NOMO-1 (cell line): ENCODE data around the gene TTC23L.
"Not testable (repeated sequence)": the region's sequence is repeated elsewhere in the genome, so short reads cannot be mapped to it uniquely, and the experiment has no call there.

Experiments used
- DNase-seq, 2 experiments: peaks; one replicate each; lab custom pipeline; 2025; ENCODE audit not compliant: unreplicated experiment in 2 of 2; lab: John Stamatoyannopoulos, UW

Gene TTC23L

DNA sequence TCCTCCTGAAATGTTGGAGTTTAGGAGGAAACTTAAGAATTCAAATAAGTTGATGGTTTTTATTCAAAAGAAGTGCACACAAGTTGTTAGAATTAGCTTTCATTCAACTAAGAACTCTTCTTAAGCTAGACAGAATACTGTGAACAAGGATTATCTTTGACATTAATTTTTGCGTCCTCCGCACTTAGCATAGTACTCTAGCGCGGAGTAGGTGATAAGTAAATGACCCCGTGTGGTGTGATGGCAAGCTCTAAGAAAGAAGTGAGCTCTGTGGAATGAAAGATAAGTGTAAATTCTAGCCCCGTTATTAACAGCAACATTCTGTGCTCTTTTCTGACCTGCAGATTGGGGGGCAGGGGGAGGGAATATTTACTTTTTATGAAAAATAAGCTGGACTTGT is 77.6 kb downstream of the TTC23L start:
- no peak for DNase-seq

- DNase-seq, result no peak
Measured at GRCh38 chr5:34918025-34918424, 79.1 kb downstream of the TTC23L start.

DNA sequence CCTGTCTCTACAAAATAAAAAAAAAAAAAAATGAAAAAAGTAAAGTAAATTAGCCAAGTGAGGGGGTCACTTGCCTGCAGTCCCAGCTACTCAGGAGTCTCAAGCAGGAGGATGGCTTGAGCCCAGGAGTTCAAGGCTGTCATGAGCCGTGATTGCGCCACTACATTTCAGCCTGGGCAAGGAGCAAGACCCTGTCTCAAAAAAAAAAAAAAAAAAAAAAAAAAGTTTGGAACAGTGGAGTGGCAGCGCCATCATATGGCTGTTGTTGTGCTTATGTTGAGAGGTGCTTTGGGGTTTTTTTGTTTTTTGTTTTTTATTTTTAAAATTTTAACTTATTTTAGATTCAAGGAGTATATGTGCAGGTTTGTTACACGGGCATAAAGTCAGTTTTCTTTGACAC is 80.1 kb downstream of the TTC23L start:
- DNase-seq, result no peak

- not testable (repeated sequence) for DNase-seq
Measured at GRCh38 chr5:34923256-34923655, 84.3 kb downstream of the TTC23L start.

- peak; percentile 74 to 96 for DNase-seq
Measured at GRCh38 chr5:34923694-34924461, 84.9 kb downstream of the TTC23L start.

GRCh38 chr5:34924462-34924765 is 85.5 kb downstream of the TTC23L start:
- no peak for DNase-seq

GRCh38 chr5:34926318-34926888 is 87.4 kb downstream of the TTC23L start:
- DNase-seq, result no peak

DNA sequence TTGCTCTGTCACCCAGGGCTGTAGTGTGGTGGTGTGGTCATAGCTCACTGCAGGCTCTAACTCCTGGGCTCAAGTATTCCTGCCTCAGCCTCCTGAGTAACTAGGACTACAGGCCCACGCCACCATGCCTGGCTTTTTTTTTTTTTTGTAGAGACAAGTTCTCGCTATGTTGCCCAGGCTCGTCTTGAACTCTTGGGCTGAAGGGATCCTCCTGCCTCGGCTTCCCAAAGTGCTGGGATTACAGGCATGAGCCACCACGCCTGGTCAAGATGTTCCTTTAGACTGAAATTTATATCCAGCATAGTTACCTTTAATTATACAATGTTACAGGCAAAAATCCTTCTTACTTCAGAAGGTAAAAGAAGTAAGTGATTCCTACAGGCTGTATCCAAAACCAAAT is 88.8 kb downstream of the TTC23L start:
- DNase-seq, result no peak

- peak in 1 of 2 experiments; percentile 37 for DNase-seq
Measured at GRCh38 chr5:34928267-34928666, 89.3 kb downstream of the TTC23L start.

DNA sequence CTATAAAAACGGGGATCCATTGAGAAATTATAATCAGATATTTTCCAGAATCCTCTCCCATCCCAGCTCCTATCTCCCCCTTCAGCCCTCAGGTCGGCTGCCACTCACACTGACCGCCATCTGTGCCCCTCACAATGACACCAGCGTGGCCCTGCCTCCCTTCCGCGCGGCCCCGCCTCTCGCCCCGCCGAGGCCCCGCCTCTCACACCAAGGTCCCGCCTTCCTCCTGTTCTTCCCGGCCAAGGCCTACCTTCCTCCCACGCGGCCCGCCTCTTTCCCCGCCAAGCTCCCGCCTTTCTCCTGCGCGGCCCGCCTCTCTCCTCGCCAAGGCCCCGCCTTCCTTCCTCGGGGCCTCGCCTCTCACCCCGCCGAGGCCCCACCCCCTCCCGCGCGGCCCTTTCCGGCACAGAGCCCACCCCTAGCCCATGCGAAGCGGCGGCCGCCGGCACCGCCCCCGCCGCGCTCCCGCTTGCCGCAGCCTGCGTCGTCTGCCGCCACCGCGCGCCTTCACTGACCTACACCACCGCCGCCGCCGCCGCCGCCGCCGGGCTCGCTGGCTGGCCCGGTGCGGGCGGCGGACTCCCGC is 90.3 kb downstream of the TTC23L start, which contains the start of gene DNAJC21:
TSS of gene DNAJC21 (plus strand) at position 426 of the 586 bp plus-strand sequence. CDS start 261 bp downstream, outside the sequence.
- DNase-seq, result peak; percentile 99 to 100

DNA sequence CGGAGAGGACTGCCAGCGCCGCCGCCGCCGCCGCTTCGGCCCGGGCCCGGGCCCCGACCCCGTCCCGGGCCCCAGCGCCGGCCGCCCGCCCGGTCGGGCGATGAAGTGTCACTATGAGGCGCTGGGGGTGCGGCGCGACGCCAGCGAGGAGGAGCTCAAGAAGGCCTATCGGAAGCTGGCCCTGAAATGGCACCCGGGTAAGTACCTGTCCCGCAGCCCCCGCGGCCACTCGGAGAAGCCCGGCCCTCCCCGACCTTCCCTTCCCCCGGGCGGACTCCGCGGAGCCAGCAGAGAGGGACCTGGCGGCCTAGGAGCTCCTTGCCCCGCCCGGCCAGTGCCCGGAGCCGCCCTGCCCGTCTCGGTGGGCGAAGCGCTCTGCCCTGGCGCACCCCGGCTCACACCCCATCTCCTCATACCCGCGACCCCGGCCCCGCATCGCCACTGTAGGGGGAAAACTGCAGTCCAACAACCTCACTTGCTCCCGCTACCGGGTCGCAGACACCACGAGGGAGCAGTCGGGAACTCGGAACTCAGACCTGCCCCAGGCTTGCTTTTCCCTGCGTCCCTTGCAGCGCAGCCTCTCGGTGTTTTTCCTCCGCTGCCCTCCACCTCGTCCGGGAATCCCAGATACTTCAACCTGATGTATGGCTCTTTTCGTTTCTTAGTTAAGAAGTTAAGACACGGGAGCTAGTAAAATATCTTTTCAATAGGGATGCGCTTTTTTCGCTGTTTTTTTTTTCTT is 90.9 kb downstream of the TTC23L start:
- peak; percentile 88 to 94 for DNase-seq

- peak in 1 of 2 experiments; percentile 59 for DNase-seq
Measured at GRCh38 chr5:34930462-34930844, 91.5 kb downstream of the TTC23L start.

DNA sequence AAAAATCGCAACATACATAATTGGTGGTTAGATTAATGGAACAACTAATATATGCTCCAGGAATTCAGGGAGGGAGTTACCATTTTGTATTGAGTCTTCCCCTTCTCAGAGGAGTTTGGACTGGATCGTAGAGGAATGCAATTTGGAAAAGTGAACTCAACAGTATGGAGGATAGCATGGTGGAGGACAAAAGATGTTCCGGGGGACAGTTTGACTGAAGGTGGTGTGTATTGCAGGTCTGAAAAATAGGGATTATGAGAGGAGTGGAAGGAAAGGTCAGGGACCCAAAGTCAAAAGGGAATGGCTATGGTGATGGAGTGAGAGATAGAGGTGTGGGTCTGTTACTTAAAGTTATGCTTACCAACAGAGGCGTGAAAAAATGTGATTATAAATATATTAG is 91.9 kb downstream of the TTC23L start:
- no peak for DNase-seq

DNA sequence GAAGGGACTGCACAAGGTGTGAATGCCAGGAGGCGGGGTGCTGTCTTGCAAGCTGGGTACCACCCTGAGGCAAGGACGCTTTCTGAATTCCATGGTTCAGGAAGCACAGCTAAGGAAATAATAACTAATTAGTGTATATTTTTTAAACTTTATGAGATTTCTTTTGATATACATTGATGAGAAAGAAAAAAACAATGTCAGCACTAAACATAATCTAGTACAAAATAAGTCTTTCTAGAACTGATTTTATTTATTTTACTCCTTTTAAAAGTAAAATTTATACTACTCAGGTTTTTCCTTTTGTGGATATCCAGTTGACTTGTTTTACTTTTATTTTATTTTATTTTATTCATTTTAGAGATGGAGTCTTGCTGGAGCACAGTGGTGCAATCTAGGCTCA is 94.0 kb downstream of the TTC23L start:
- no peak for DNase-seq

- no peak for DNase-seq
Measured at GRCh38 chr5:34941936-34942335, 103.0 kb downstream of the TTC23L start.

GRCh38 chr5:34944044-34944443 is 105.1 kb downstream of the TTC23L start:
- DNase-seq, result no peak

GRCh38 chr5:34944460-34945047 is 105.6 kb downstream of the TTC23L start:
- DNase-seq, result no peak
